SU-DHL-6 (cell line): Measurements from ENCODE around the gene LAGE3.

Source experiments
- H2AFZ ChIP-seq: fragments of 200-600 bp; sonication (generic); 2 replicates; pipeline ENCODE4 v1.6.1; 2014; ENCODE audit warnings: low read depth, mild to moderate bottlenecking, moderate library complexity, mixed read lengths, antibody characterized with exemption, low read length; ENCODE audit not compliant: severe bottlenecking
- H3F3A ChIP-seq: fragments of 200-600 bp; shearing (Covaris generic); 2 replicates; pipeline ENCODE4 v1.6.0; 2016; ENCODE audit warnings: antibody characterized with exemption, mild to moderate bottlenecking; ENCODE audit not compliant: insufficient read depth
- H3K27ac ChIP-seq: fragments of 200-600 bp; sonication (generic); 2 replicates; pipeline ENCODE4 v1.5.1; 2016; ENCODE audit warnings: low read depth, mild to moderate bottlenecking, low read length, moderate library complexity, mixed read lengths
- H3K27me3 ChIP-seq: fragments of 200-600 bp; sonication (generic), shearing (Covaris generic); 2 replicates; pipeline ENCODE4 v1.6.0; 2014; ENCODE audit warnings: mild to moderate bottlenecking, low read length
- H3K36me3 ChIP-seq: fragments of 200-600 bp; sonication (generic); 2 replicates; pipeline ENCODE4 v1.6.1; 2014; ENCODE audit warnings: mild to moderate bottlenecking, low read length, mixed read lengths
- H3K4me2 ChIP-seq: fragments of 300-600, 200-600 bp; shearing (Covaris generic), sonication (generic); 2 replicates; pipeline ENCODE4 v1.6.0; 2014; ENCODE audit warnings: low read length, low read depth, mild to moderate bottlenecking; ENCODE audit not compliant: poor library complexity, severe bottlenecking
- H3K4me3 ChIP-seq: fragments of 200-600 bp; sonication (generic); 2 replicates; pipeline ENCODE4 v1.5.1; 2014; ENCODE audit warnings: antibody characterized with exemption, low read length, mild to moderate bottlenecking, mixed read lengths; ENCODE audit not compliant: insufficient read depth, poor library complexity, severe bottlenecking
- H3K79me2 ChIP-seq: fragments of 200-600 bp; sonication (generic); 2 replicates; pipeline ENCODE4 v1.6.1; 2014; ENCODE audit warnings: mild to moderate bottlenecking, low read length, moderate library complexity; ENCODE audit not compliant: insufficient read depth
- H3K9ac ChIP-seq: fragments of 200-600 bp; sonication (generic); 2 replicates; pipeline ENCODE4 v1.7.0; 2014; ENCODE audit warnings: mild to moderate bottlenecking, low read length
- H3K9me2 ChIP-seq: fragments of 200-600 bp; sonication (generic); replicated peaks from 2 replicates; pipeline ENCODE4 v1.6.1; 2014; ENCODE audit warnings: low read length; ENCODE audit not compliant: insufficient read depth
- H3K9me3 ChIP-seq: fragments of 200-600 bp; sonication (generic); 2 replicates; pipeline ENCODE4 v1.6.1; 2014; ENCODE audit warnings: low read length, mixed read lengths; ENCODE audit not compliant: insufficient read depth
- H4K20me1 ChIP-seq: fragments of 200-600 bp; sonication (generic); 2 replicates; pipeline ENCODE4 v1.6.1; 2014; ENCODE audit warnings: low read depth, mild to moderate bottlenecking, antibody characterized with exemption, low read length, moderate library complexity, mixed read lengths
- EZH2phosphoT487 ChIP-seq: fragments of 200-600 bp; sonication (generic), shearing (Covaris generic); conservative IDR thresholded peaks from 2 replicates; pipeline ENCODE4 v1.6.1; 2018; ENCODE audit warnings: mild to moderate bottlenecking, antibody characterized with exemption, low read length, moderate library complexity, mixed read lengths
- TF ChIP-seq, protein P1 (sequence below): fragments of 200-600 bp; sonication (generic); IDR thresholded peaks from one replicate; pipeline ENCODE4 v1.5.1; 2017; ENCODE audit warnings: antibody characterized with exemption, mild to moderate bottlenecking, low read length, moderate library complexity; ENCODE audit not compliant: insufficient read depth, poor library complexity, severe bottlenecking

LAGE3 gene

GRCh38 chrX:154508384-154508745 lies 29.3 kb upstream of the LAGE3 start:
- no peak overlapping the region for H3K27ac ChIP-seq
- no peaks in the 10 kb centered on the region for H3K9me3 ChIP-seq
- TF ChIP-seq EZH2phosphoT487: no peak
- TF ChIP-seq, protein P1, sequence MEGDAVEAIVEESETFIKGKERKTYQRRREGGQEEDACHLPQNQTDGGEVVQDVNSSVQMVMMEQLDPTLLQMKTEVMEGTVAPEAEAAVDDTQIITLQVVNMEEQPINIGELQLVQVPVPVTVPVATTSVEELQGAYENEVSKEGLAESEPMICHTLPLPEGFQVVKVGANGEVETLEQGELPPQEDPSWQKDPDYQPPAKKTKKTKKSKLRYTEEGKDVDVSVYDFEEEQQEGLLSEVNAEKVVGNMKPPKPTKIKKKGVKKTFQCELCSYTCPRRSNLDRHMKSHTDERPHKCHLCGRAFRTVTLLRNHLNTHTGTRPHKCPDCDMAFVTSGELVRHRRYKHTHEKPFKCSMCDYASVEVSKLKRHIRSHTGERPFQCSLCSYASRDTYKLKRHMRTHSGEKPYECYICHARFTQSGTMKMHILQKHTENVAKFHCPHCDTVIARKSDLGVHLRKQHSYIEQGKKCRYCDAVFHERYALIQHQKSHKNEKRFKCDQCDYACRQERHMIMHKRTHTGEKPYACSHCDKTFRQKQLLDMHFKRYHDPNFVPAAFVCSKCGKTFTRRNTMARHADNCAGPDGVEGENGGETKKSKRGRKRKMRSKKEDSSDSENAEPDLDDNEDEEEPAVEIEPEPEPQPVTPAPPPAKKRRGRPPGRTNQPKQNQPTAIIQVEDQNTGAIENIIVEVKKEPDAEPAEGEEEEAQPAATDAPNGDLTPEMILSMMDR: no peak
- H3K4me2 ChIP-seq: no peak overlapping the region
- H3K9me2 ChIP-seq: no peaks in the 10 kb centered on the region
- no peak overlapping the region for H3K4me3 ChIP-seq
- H3K9ac ChIP-seq: no peak overlapping the region
- H3K36me3 ChIP-seq: no peaks in the 10 kb centered on the region
- H4K20me1 ChIP-seq: no peaks in the 10 kb centered on the region
- H2AFZ ChIP-seq: no peak overlapping the region
- H3K79me2 ChIP-seq: no peaks in the 10 kb centered on the region
- no peaks in the 10 kb centered on the region for H3K27me3 ChIP-seq
- H3F3A ChIP-seq: no peaks in the 10 kb centered on the region

DNA sequence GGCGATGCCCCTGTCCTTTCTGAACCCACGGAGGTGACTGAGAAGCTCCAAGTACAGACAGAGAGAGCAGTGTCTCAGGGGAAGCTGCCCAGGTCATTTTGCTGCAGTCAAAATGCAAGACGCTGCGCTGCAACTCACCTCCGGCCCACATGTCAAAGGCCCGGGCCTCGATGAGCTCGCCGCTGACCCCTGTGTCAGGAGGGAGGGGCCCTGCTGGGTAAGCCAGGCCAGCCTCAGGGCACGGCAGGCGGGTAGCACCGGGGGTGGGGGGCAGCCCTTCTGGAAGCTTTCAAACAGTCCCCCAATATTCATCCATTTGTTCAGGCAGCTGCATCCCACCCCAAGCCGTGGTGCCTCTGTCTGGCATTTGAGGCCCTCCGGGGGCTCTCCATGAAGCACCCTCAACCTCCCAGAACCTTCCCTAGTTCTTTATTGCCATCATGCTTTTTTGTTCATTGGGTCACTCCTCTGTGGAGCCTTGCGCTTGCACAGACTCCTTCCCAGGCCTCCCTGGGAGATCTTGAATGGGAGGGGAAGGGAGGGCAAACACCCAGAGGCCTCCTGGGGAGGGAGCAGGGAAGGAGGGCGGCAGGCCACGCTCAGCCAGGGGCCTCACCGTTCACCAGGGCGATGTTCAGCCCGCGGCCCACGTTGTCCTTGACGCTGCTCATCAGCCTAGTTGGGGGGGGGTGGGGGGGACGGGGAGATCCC lies 28.7 kb upstream of the LAGE3 start:
- Histone ChIP-seq H3F3A (no peaks in the 10 kb centered on the region), H3K36me3 (no peaks in the 10 kb centered on the region), H3K4me3 (no peak overlapping the region), H2AFZ (no peak overlapping the region), H3K9me2 (no peaks in the 10 kb centered on the region), H3K9ac (no peak overlapping the region), H3K4me2 (no peak overlapping the region), H3K27ac (no peak overlapping the region), H3K79me2 (no peaks in the 10 kb centered on the region), H4K20me1 (no peaks in the 10 kb centered on the region), H3K9me3 (no peaks in the 10 kb centered on the region), H3K27me3 (no peaks in the 10 kb centered on the region)
- no peak for TF ChIP-seq EZH2phosphoT487
- TF ChIP-seq, protein P1: no peak

GRCh38 chrX:154506483-154507332 lies 27.6 kb upstream of the LAGE3 start:
- Histone ChIP-seq H3F3A (no peaks in the 10 kb centered on the region), H3K27me3 (no peaks in the 10 kb centered on the region), H3K36me3 (no peaks in the 10 kb centered on the region), H3K9me3 (no peaks in the 10 kb centered on the region), H3K79me2 (no peaks in the 10 kb centered on the region), H3K4me3 (no peak overlapping the region), H3K27ac (no peak overlapping the region), H2AFZ (no peak overlapping the region), H3K9ac (no peak overlapping the region), H3K4me2 (no peak overlapping the region), H3K9me2 (no peaks in the 10 kb centered on the region), H4K20me1 (no peaks in the 10 kb centered on the region)
- TF ChIP-seq EZH2phosphoT487: no peak
- TF ChIP-seq, protein P1: no peak
